ENCODE measurements around the gene EVA1C.
"Not testable (repeated sequence)": the region's sequence is repeated elsewhere in the genome, so short reads cannot be mapped to it uniquely, and the experiment has no call there.

EVA1C gene

GRCh38 chr21:32506411-32506965, 94.0 kb downstream of the EVA1C start:
- not testable (repeated sequence) for DNase-seq

- no peak for DNase-seq
Observed at GRCh38 chr21:32507342-32507919, 94.9 kb downstream of the EVA1C start.

GRCh38 chr21:32508036-32508435, 95.5 kb downstream of the EVA1C start:
- not testable (repeated sequence) for DNase-seq

- DNase-seq, result no peak
Observed at GRCh38 chr21:32508558-32508957, 96.1 kb downstream of the EVA1C start.

- DNase-seq, result not testable (repeated sequence)
Observed at GRCh38 chr21:32508975-32509374, 96.5 kb downstream of the EVA1C start.

GRCh38 chr21:32514275-32515055, 102.0 kb downstream of the EVA1C start:
- DNase-seq, result no peak

GRCh38 chr21:32515874-32516273, 103.4 kb downstream of the EVA1C start:
- DNase-seq, result no peak

GRCh38 chr21:32516756-32517649, 104.5 kb downstream of the EVA1C start:
- DNase-seq, result no peak

- DNase-seq, result no peak
Observed at GRCh38 chr21:32519945-32520874, 107.7 kb downstream of the EVA1C start.

- DNase-seq, result no peak
Observed at GRCh38 chr21:32520875-32521735, 108.6 kb downstream of the EVA1C start.

GRCh38 chr21:32521736-32522355, 109.3 kb downstream of the EVA1C start:
- no peak for DNase-seq

GRCh38 chr21:32523463-32523862, 111.0 kb downstream of the EVA1C start:
- no peak for DNase-seq

- DNase-seq, result no peak
Observed at GRCh38 chr21:32523988-32524719, 111.6 kb downstream of the EVA1C start.

- DNase-seq, result no peak
Observed at GRCh38 chr21:32525282-32525681, 112.8 kb downstream of the EVA1C start.

GRCh38 chr21:32529679-32530078, 117.2 kb downstream of the EVA1C start:
- DNase-seq, result no peak

- not testable (repeated sequence) for DNase-seq
Observed at GRCh38 chr21:32530809-32531208, 118.3 kb downstream of the EVA1C start.

- not testable (repeated sequence) for DNase-seq
Observed at GRCh38 chr21:32531561-32531960, 119.1 kb downstream of the EVA1C start.

- no peak for DNase-seq
Observed at GRCh38 chr21:32532636-32533035, 120.1 kb downstream of the EVA1C start.

- no peak for DNase-seq
Observed at GRCh38 chr21:32533053-32533452, 120.5 kb downstream of the EVA1C start.

GRCh38 chr21:32533611-32534010, 121.1 kb downstream of the EVA1C start:
- DNase-seq, result no peak
